Left colon (tissue), 2 donors: ENCODE measurements around the gene CHRNB1. TPM values are rescaled to one million over a fixed set of nuclear protein-coding genes. Genes with fewer than 3 reads are reported as not detected.
A peak's percentile ranks its signal among the peaks of the same experiment; 100 is the strongest.

Experiments used
- ATAC-seq: fragments of 200-7000 bp; cut with Tn5 transposase; one replicate; pipeline ENCODE4 v1.9.1; 2020; ENCODE audit warnings: mild to moderate bottlenecking, moderate library complexity
- DNase-seq, 2 donors: peaks; one replicate each; pipeline ENCODE4 v3.0.0-alpha.2; 2020
- intact Hi-C, 2 donors: fragments of 100-400 bp; cut with DNase I in 1 of 2; cut with micrococcal nuclease in 1 of 2; formaldehyde crosslinking; loops; one replicate each; pipeline versions ENCODE4 v1.11.2 to v1.14.0; 2022; cut with DNase I, micrococcal nuclease
- long read RNA-seq: library from polyadenylated mRNA; unstranded; transcript quantifications from one replicate; pipeline ENCODE4 v2.0.0, GENCODE V29; 2021
- total RNA-seq, 2 donors: library from RNA; stranded (reverse); fragmentation: NEBNext Ultra II Directional; extraction: Animal tissue kit (Norgen Biotek cat#: 25700); gene quantifications; one replicate each; pipeline ENCODE4 v1.2.1, GENCODE V29; 2021
- donor health status: DM: no; HTN: no; CAD: no.
- donor health status: DM: yes; HTN: yes; CAD: no.

The CHRNB1 gene
- total RNA-seq: 10 to 100 TPM in 1 of 2 donors, 1 to 10 TPM in 1; 9.6 to 10.7 TPM
- long read RNA-seq, partial matches to known transcripts: 2 of 9 reads
- long read RNA-seq, other reads (novel, unspliced or antisense): 0 of 9 reads

GRCh38 chr17:7444682-7445618 lies at the start of gene CHRNB1:
CHRNB1 (plus strand) TSS chr17:7445061; CDS start chr17:7445128, 67 bp downstream.
- intact Hi-C loops: no loop called here
- DNase-seq (peak; percentile 84 to 87), ATAC-seq (peak; percentile 84)

GRCh38 chr17:7396147-7396546 lies 48.7 kb upstream of the CHRNB1 start:
- no peak for ATAC-seq
- intact Hi-C loops: no loop called here
- DNase-seq: no peak

DNA sequence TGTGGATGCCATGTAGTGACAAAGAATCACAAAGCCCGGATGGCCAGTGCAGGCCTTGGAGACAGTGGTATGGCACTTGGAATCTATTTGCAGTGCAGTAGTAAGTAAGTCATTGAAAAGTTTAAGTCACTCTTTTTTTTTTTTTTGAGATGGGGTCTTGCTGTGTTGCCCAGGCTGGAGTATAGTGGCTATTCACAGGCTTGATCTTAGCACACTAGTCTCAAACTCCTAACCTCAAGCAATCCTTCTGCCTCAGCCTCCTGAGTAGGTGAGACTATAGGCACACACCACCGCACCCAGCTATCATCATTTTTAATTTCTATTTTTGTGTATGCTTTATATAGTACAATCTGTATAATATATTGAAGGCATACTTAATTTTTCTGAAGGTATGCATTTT lies 46.2 kb upstream of the CHRNB1 start:
- intact Hi-C loops: no loop called here
- DNase-seq: no peak
- ATAC-seq: no peak

GRCh38 chr17:7403043-7403726 lies 41.7 kb upstream of the CHRNB1 start:
- peak; percentile 67 for ATAC-seq
- peak; percentile 72 to 75 for DNase-seq
- intact Hi-C loops: no loop called here

DNA sequence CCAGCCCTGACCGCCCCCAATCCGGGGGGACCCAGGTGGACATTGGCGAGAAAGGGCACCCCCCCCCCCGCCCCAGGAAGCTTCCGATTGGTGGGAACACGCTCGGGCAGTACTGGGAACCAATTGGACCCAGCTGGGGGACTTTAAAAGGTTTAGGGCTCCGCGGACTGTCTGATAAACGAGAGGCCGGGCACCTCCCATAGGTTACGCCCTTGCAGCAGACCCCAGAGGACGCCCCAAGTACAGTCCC lies 41.2 kb upstream of the CHRNB1 start:
- intact Hi-C loops: no loop called here
- DNase-seq: no peak

GRCh38 chr17:7403977-7404736 lies 40.7 kb upstream of the CHRNB1 start, which contains the start of gene TMEM256:
TMEM256 (minus strand) TSS chr17:7404097; CDS start chr17:7404084, 13 bp downstream.
- ATAC-seq: peak; percentile 89
- DNase-seq: peak; percentile 97 to 99
- intact Hi-C loops: no loop called here

More for the DNA sequence above, 41.2 kb upstream of the CHRNB1 start:
- peak; percentile 34 for ATAC-seq

- peak; percentile 52 to 73 for DNase-seq
- intact Hi-C loops: no loop called here
- ATAC-seq: peak; percentile 12
Measured at GRCh38 chr17:7404737-7405349, 40.0 kb upstream of the CHRNB1 start.

GRCh38 chr17:7405350-7406234 lies 39.3 kb upstream of the CHRNB1 start:
- peak in 1 of 2 donors; percentile 27 for DNase-seq
- no peak for ATAC-seq
- intact Hi-C loops: no loop called here

DNA sequence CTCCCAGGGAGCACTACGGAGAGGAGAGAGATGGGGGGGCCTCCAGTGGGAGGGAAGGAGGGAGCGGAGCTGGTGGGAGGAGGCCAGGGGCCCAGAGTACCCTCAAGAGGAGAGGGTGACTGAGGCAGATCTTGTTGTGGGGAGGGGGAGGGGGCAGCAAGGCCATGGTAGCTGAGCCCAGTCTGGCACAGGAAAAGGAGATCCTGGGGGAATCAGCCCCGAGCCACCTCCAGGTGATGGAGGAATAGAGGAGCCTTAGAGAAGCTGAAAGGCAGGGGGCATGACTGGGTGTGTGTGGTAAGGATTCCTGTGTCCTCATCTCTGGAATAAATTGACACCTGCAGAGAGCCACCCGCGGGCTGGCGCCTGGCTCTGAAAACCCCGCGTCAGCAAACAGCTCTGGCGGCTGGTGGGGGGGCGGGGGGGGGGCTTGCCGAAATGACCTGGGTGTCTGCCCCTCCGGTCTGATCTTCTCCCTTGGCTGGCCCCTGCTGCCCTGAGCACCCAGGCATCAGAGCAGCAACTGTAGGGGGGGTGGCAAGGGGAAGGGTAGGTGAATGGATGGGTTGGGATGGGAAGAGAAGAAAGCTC lies 38.5 kb upstream of the CHRNB1 start:
- no peak for ATAC-seq
- intact Hi-C loops: no loop called here

GRCh38 chr17:7407082-7407481 lies 37.8 kb upstream of the CHRNB1 start:
- DNase-seq (no peak), ATAC-seq (no peak)
- intact Hi-C loops: no loop called here

More for the DNA sequence above, 38.5 kb upstream of the CHRNB1 start:
- DNase-seq: no peak

GRCh38 chr17:7407485-7408251 lies 37.2 kb upstream of the CHRNB1 start, which contains the start of gene NLGN2:
NLGN2 (plus strand) TSS chr17:7407845; CDS start chr17:7408256, 411 bp downstream.
- no peak for ATAC-seq
- intact Hi-C loops: no loop called here
- DNase-seq: no peak

DNA sequence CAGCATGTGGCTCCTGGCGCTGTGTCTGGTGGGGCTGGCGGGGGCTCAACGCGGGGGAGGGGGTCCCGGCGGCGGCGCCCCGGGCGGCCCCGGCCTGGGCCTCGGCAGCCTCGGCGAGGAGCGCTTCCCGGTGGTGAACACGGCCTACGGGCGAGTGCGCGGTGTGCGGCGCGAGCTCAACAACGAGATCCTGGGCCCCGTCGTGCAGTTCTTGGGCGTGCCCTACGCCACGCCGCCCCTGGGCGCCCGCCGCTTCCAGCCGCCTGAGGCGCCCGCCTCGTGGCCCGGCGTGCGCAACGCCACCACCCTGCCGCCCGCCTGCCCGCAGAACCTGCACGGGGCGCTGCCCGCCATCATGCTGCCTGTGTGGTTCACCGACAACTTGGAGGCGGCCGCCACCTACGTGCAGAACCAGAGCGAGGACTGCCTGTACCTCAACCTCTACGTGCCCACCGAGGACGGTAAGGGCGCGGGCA lies 36.6 kb upstream of the CHRNB1 start:
- ATAC-seq (no peak), DNase-seq (peak in 1 of 2 donors; percentile 33)
- intact Hi-C loops: no loop called here

GRCh38 chr17:7408863-7409262 lies 36.0 kb upstream of the CHRNB1 start:
- intact Hi-C loops: no loop called here
- ATAC-seq (no peak), DNase-seq (no peak)

GRCh38 chr17:7409716-7410115 lies 35.1 kb upstream of the CHRNB1 start:
- ATAC-seq (no peak), DNase-seq (no peak)
- intact Hi-C loops: no loop called here

DNA sequence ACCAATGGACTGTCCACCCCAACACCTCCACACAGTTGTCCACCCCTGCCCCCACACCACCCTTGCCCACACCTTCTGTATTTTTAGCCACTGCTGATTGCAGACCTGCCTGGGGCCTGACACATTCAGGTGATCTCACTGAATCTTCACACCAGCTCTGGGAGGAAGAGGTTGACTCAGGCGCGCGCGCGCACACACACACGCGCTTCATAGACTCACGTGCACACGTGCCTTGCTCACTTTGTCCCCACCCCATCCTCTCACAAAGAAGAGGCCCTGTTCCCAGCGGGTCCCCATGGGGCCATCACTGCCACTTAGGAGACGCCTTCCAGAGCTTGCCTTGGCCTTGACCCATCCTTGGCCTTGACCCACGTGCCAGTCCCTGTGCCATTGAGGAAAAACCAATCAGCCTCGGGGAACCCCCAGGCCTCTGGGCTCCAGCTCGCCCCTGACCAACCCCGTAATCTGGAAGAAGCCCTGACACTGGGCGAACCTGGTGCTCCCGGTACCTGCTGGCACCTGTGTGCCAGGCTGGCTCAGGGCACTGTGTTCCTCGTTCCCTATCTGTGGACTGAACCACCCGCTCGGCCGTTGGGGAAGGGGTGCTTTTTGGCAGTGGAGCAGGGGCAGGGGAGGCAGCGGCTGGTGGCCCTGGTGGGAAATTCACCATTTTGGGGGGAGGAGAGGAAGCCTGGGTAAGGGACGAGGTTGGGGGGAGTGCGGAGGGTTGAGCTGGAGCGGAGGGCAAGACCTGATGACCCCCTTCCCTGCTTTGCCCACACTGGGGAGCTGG lies 34.0 kb upstream of the CHRNB1 start:
- intact Hi-C loops: no loop called here
- no peak for DNase-seq

GRCh38 chr17:7411427-7411750 lies 33.5 kb upstream of the CHRNB1 start:
- intact Hi-C loops: no loop called here
- DNase-seq (no peak), ATAC-seq (no peak)

More for the DNA sequence above, 34.0 kb upstream of the CHRNB1 start:
- no peak for ATAC-seq
